GM12874 (cell line): ENCODE data around the gene UBD.

ENCODE experiments used
- CTCF ChIP-seq: IDR thresholded peaks from 2 replicates; pipeline ENCODE4 v1.5.1; 2011; ENCODE audit warnings: low read depth, mild to moderate bottlenecking, control low read depth, low read length, moderate library complexity; ENCODE audit not compliant: insufficient read depth

Gene UBD

GRCh38 chr6:29509711-29510110 is 49.8 kb downstream of the UBD start:
- TF ChIP-seq CTCF = no peak

DNA sequence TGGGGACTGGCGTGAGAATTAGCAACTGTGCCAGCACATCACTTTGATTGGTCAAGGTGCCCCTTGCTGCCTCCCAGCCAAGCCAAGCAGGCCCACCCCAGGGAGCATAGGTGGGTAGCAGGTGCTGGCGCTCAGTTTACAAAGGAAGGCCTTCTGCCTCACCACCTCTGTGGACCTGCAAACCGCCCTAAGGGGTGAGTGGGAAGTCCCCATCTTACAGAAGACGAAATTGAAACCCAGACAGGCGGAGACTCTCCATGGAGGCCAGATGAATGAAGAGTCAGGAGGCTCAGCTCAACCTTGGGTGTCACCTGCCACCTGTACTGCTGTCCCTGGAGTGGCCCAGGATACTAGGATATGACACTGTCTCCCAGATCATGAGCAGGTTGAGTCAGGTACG is 50.3 kb downstream of the UBD start:
- TF ChIP-seq CTCF = no peak

GRCh38 chr6:29507319-29507718 is 52.2 kb downstream of the UBD start:
- no peak for TF ChIP-seq CTCF

DNA sequence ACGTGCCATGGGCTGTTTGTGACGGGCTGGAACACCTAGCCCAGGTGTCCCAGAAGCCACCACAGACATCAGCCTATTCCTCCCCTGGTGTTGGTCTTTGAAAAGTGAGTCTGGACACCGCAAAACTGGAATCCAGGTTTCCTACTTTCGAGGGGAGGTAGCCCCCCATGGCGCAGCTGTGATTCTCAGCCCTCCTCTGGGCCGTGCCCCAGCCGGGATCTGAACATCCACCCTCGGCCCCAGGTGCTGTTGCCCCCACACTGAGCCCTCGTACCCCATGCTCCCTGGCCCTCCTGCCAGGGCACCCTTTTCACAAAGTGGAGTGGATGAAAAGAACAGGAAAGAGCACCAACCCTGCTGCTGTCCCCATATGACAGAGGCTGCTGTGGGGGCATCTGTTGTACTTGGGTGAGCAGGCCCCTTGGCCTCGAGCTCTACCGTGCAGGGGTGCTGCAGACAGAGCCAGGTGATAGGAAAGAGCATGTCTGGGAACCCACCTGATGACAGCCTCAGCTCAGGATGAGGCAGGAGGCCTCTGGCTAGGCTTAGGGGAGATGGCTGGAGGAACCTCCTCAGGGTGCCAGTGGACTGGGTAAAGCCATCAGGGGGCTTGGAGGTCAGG is 53.0 kb downstream of the UBD start:
- no peak for TF ChIP-seq CTCF

- TF ChIP-seq CTCF = no peak
Observed at GRCh38 chr6:29505808-29506207, 53.7 kb downstream of the UBD start.
